GM18867 (cell line): Measurements from ENCODE around the gene NKX6-1.

Source experiments
- ATAC-seq: cut with Tn5 transposase; IDR thresholded peaks from one replicate; pipeline ENCODE4 v1.9.1; 2021; ENCODE audit warnings: mild to moderate bottlenecking, moderate library complexity; ENCODE audit not compliant: unreplicated experiment

NKX6-1 gene

GRCh38 chr4:84499624-84499982 lies 511 bp upstream of the NKX6-1 start:
- no peak for ATAC-seq

- no peak for ATAC-seq
Observed at GRCh38 chr4:84498203-84498934, 723 bp downstream of the NKX6-1 start.

GRCh38 chr4:84497504-84498202 lies 1.4 kb downstream of the NKX6-1 start:
- no peak for ATAC-seq

GRCh38 chr4:84496706-84497503 lies 2.2 kb downstream of the NKX6-1 start:
- ATAC-seq, result no peak

- ATAC-seq, result no peak
Observed at GRCh38 chr4:84496331-84496705, 2.8 kb downstream of the NKX6-1 start.

- no peak for ATAC-seq
Observed at GRCh38 chr4:84495794-84496261, 3.3 kb downstream of the NKX6-1 start.

GRCh38 chr4:84495118-84495793 lies 3.8 kb downstream of the NKX6-1 start:
- no peak for ATAC-seq

GRCh38 chr4:84494531-84494930 lies 4.6 kb downstream of the NKX6-1 start:
- ATAC-seq, result no peak

- no peak for ATAC-seq
Observed at GRCh38 chr4:84494076-84494475, 5.0 kb downstream of the NKX6-1 start.

- ATAC-seq, result no peak
Observed at GRCh38 chr4:84493092-84493850, 5.8 kb downstream of the NKX6-1 start.

GRCh38 chr4:84492737-84493091 lies 6.4 kb downstream of the NKX6-1 start:
- no peak for ATAC-seq

GRCh38 chr4:84492290-84492689 lies 6.8 kb downstream of the NKX6-1 start:
- ATAC-seq, result no peak

GRCh38 chr4:84491481-84491880 lies 7.6 kb downstream of the NKX6-1 start:
- ATAC-seq, result no peak

- ATAC-seq, result no peak
Observed at GRCh38 chr4:84490663-84491062, 8.4 kb downstream of the NKX6-1 start.

- no peak for ATAC-seq
Observed at GRCh38 chr4:84484236-84484635, 14.9 kb downstream of the NKX6-1 start.

GRCh38 chr4:84483688-84484087 lies 15.4 kb downstream of the NKX6-1 start:
- no peak for ATAC-seq

GRCh38 chr4:84482564-84483563 lies 16.2 kb downstream of the NKX6-1 start:
- no peak for ATAC-seq

- no peak for ATAC-seq
Observed at GRCh38 chr4:84481860-84482245, 17.2 kb downstream of the NKX6-1 start.
